Measurements from ENCODE around the gene PRR27. TPM values are rescaled to one million over a fixed set of nuclear protein-coding genes. Genes with fewer than 3 reads are reported as not detected.

PRR27 gene
- total and polyA plus RNA-seq, 10 of the 15 experiments (the other 5 are each of a cell fraction or from before 2014, with no cell fraction given): not detected

- TF ChIP-seq IKZF2 (IDR thresholded peaks at IDR 0.05) (no peak), NRF1 (conservative IDR thresholded peaks at IDR 0.05; ENCODE audit: low read depth, low read length) (no peak), POU2F2 (IDR thresholded peaks at IDR 0.05; ENCODE audit: borderline replicate concordance, low read depth, low read length) (no peak), HDAC6 (IDR thresholded peaks at IDR 0.05; ENCODE audit: unreplicated experiment) (no peak), PKNOX1 (IDR thresholded peaks at IDR 0.05) (no peak), ZNF217 (IDR thresholded peaks at IDR 0.05) (no peak), ETV6 (conservative IDR thresholded peaks at IDR 0.05 in 1 of 2, IDR thresholded peaks at IDR 0.05 in 1 of 2; ENCODE audit: borderline replicate concordance in 1 of 2, low read depth in 1 of 2) (no peak), ZNF274 (IDR thresholded peaks at IDR 0.05; ENCODE audit: insufficient read depth, insufficient read length) (no peak), ZNF207 (IDR thresholded peaks at IDR 0.05; ENCODE audit: borderline replicate concordance) (no peak), RELB (IDR thresholded peaks at IDR 0.05; ENCODE audit: low read depth) (no peak), IRF4 (IDR thresholded peaks at IDR 0.05; ENCODE audit: low read depth, low read length) (no peak), NR2C2 (IDR thresholded peaks at IDR 0.05; ENCODE audit: borderline replicate concordance, control insufficient read depth, insufficient read length, low read depth) (no peak)
Measured at GRCh38 chr4:70179811-70180210, 25.8 kb downstream of the PRR27 start (continued).
